ENCODE data around the gene COX19. TPM values are rescaled to one million over a fixed set of nuclear protein-coding genes. Genes with fewer than 3 reads are reported as not detected.

Gene COX19
- total and polyA plus RNA-seq, 7 donors: 5.1 to 12.7 (median 9.2) TPM

DNA sequence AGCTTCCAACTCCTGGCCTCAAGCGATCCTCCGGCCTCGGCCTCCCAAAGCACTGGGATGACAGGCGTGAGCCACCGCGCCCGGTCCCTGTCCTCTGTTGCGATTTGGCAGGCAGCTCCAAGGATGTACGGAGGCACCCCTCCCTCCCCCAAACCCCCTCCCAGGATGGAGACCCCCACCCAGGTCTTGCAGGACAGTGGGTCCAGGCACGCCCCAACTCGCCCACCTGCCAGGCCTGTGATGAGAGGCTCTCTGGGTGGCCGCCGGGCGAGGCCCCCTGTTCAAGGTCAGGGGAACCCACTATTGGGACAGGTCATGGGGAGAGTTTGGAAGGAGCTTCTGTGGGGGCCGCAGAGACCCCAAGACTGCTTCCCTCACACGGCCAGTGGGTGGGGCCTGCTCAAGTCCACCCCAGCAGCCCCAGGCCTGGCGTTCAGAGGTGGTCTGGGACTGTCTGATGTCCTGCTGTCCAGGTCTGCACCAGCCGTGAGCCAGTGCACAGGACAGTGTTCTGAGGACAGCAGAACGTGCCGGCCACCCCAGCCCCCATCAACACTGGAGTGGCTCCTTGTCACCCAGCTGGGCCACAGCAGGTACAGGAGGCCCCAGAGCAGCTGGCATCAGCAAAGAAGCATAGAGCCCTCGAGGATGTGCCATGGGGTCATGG lies 23.3 kb downstream of the COX19 start:
- WGBS, 2 donors: 91 to 92% methylated on average over 21 of the region's 21 CpGs
- no peak overlapping the region for H3K4me3 ChIP-seq
- TF ChIP-seq EP300 (IDR thresholded peaks at IDR 0.05) (no peak), POLR2AphosphoS5 (IDR thresholded peaks at IDR 0.05) (no peak), POLR2A (IDR thresholded peaks at IDR 0.05) (no peak)
- TF ChIP-seq, protein P1, sequence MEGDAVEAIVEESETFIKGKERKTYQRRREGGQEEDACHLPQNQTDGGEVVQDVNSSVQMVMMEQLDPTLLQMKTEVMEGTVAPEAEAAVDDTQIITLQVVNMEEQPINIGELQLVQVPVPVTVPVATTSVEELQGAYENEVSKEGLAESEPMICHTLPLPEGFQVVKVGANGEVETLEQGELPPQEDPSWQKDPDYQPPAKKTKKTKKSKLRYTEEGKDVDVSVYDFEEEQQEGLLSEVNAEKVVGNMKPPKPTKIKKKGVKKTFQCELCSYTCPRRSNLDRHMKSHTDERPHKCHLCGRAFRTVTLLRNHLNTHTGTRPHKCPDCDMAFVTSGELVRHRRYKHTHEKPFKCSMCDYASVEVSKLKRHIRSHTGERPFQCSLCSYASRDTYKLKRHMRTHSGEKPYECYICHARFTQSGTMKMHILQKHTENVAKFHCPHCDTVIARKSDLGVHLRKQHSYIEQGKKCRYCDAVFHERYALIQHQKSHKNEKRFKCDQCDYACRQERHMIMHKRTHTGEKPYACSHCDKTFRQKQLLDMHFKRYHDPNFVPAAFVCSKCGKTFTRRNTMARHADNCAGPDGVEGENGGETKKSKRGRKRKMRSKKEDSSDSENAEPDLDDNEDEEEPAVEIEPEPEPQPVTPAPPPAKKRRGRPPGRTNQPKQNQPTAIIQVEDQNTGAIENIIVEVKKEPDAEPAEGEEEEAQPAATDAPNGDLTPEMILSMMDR (IDR thresholded peaks at IDR 0.05): no peak
- H3K36me3 ChIP-seq: no peaks in the 10 kb centered on the region
- intact Hi-C loops (cut with DNase I): loop anchor here (5.0 to 10.0 kb wide), 4 partner anchors 35 to 167 kb away; partner anchors contain the start of gene GET4
- H3K27me3 ChIP-seq: no peaks in the 10 kb centered on the region
- H3K9me3 ChIP-seq: no peaks in the 10 kb centered on the region
- DNase-seq: peak; percentile 63
- H3K27ac ChIP-seq: no peak overlapping the region
- H3K4me1 ChIP-seq: peaks cover 0 to 36% (median 25%) of the 10 kb centered on the region in 4 donors

DNA sequence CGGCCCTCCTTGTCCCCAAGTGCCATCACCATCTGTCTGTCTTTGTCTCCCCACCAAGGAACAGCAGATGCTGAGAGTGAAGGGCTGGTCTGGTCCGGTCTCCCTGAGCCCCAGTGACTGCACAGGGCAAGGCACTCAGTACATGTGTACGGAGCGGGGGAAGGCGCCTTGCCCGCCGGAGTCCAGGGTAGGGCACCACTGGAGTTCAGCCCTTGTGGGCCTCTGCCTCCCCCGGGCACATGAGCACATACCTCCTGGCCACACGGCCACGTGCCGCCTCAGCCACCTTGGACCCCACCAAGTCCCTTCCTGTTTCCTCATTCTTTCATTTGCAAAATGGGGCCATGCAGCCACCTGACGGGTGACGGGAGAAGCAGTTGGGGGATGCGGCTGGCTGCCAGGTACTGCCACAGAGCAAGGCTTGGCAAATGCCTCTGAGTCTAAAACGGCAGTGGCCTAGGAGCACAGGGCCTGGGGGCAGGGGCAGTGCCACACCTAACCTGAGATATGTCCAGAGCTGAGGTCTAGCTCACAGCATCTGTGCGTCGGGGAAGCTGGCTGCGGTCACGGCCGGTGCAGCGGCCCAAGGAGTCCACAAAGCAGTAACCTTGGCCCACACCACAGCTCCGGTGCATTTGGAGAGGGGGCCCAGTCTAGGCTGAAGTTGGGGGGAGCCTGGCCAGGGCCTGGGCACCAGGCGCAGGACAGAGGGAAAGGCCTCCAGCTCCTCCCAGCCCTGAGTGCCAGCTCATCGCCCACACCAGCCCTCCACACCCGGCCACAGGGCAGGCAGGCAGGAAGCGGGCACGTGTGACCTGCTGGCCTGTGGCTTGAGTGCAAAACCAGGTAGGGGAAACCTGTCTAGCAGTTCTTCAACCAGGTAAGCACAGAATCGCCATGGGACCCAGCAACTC lies 26.1 kb downstream of the COX19 start:
- H3K4me3 ChIP-seq: no peak overlapping the region
- no peaks in the 10 kb centered on the region for H3K27me3 ChIP-seq
- peak; percentile 58 for DNase-seq
- no peak overlapping the region for H3K27ac ChIP-seq
- H3K4me1 ChIP-seq: peaks cover 0 to 20% (median 16%) of the 10 kb centered on the region in 4 donors
- WGBS, 2 donors: 84 to 91% methylated on average over 27 to 28 of the region's 28 CpGs
- intact Hi-C loops (cut with DNase I): no loop called here
- H3K36me3 ChIP-seq: no peaks in the 10 kb centered on the region
- TF ChIP-seq POLR2A (IDR thresholded peaks at IDR 0.05) (no peak), POLR2AphosphoS5 (IDR thresholded peaks at IDR 0.05) (no peak), EP300 (IDR thresholded peaks at IDR 0.05) (no peak)
- TF ChIP-seq, protein P1 (IDR thresholded peaks at IDR 0.05): no peak
- no peaks in the 10 kb centered on the region for H3K9me3 ChIP-seq

DNA sequence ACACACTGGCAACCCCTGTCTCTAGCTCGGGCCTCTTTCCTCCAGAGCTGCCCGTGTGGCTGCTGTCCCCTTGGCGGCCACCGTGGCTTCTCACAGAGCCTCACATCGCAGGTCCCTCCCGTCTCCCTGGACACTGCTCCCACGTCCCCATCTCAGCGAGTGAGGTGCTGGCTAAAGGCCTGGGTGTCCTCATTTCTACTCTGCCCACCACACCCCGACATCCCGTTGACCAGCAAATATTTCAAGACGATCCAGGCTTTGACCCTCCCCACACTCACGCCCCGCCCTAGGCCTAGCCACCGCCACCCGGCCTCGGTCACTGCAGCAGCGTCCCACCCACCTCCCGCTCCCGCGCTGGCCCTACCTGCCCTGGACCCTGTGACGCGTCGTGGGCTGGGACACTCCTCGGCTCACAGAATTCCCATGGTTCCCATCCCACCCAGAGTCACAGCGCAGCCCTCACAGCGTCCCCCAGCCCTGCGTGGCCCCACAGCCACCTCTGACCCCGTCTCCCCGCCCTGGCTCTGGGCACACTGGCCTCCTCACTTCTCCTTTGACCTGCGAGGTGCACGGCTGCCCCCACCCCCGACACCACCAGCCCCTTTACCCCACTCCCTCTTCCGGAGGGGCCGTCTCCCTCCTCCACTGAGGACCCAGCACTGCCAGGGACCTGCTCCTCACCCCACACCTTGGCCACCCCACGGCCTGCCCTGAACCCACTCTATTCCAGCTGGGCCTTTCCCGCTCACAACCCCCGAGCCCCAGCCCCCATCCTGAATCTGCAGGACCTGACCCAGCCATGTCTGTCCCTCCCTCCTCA lies 27.7 kb downstream of the COX19 start:
- no peaks in the 10 kb centered on the region for H3K36me3 ChIP-seq
- H3K9me3 ChIP-seq: no peaks in the 10 kb centered on the region
- intact Hi-C loops (cut with DNase I): no loop called here
- no peaks in the 10 kb centered on the region for H3K27me3 ChIP-seq
- peaks cover 0 to 6% (median 2%) of the 10 kb centered on the region in 4 donors for H3K4me1 ChIP-seq
- 78 to 88% methylated on average over 37 of the region's 37 CpGs for WGBS, 2 donors
- DNase-seq: peak; percentile 56
- no peak overlapping the region for H3K27ac ChIP-seq
- TF ChIP-seq POLR2AphosphoS5 (IDR thresholded peaks at IDR 0.05) (no peak), POLR2A (IDR thresholded peaks at IDR 0.05) (no peak), EP300 (IDR thresholded peaks at IDR 0.05) (no peak)
- TF ChIP-seq, protein P1 (IDR thresholded peaks at IDR 0.05): no peak
- no peak overlapping the region for H3K4me3 ChIP-seq

DNA sequence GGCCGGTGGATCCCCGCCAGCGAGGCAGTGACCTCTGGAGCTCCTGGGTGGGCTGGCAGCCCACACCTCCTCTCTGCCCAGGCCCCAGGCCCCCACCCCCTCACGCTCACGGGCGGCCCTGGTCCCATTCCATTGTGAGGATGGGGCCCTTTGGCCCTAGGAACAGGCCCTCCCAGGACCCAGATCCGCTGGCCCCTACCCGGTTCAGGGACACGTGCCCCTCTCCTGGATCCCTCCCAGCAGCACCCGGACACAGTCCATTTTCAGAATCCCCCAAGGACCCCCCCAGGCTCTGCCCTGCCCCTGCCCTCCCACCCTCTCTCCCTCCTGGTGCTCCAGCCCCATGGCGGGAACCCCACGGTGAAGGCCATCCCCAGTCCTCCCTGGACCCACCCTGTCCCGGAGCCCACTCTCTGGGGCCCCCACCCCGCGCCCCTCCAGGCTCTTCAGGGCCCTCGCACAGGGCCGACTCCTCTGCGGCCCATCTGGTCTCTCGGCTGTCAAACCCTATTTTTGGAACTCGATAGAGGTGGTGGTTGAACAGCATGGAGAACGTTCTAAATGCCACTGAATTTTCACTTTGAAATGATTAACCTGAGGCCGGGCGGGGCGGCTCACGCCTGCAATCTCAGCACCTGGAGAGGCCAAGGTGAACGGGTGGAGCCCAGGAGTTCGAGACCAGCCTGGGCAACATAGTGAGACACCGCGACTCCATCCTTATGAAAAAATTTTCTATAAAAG lies 28.9 kb downstream of the COX19 start:
- WGBS, 2 donors: 14 to 61% methylated on average over 29 of the region's 29 CpGs
- Histone ChIP-seq H3K27ac (peak overlapping the region in 1 of 4 donors; percentile 10), H3K36me3 (no peaks in the 10 kb centered on the region), H3K27me3 (no peaks in the 10 kb centered on the region), H3K4me3 (no peak overlapping the region), H3K4me1 (no peaks in the 10 kb centered on the region), H3K9me3 (no peaks in the 10 kb centered on the region)
- peak; percentile 53 for DNase-seq
- intact Hi-C loops (cut with DNase I): no loop called here
- TF ChIP-seq POLR2A (IDR thresholded peaks at IDR 0.05): no peak
- TF ChIP-seq EP300 (IDR thresholded peaks at IDR 0.05): no peak
- TF ChIP-seq, protein P1 (IDR thresholded peaks at IDR 0.05): no peak
- no peak for TF ChIP-seq POLR2AphosphoS5 (IDR thresholded peaks at IDR 0.05)
